ENCODE results near the gene NKX1-1.

DNA sequence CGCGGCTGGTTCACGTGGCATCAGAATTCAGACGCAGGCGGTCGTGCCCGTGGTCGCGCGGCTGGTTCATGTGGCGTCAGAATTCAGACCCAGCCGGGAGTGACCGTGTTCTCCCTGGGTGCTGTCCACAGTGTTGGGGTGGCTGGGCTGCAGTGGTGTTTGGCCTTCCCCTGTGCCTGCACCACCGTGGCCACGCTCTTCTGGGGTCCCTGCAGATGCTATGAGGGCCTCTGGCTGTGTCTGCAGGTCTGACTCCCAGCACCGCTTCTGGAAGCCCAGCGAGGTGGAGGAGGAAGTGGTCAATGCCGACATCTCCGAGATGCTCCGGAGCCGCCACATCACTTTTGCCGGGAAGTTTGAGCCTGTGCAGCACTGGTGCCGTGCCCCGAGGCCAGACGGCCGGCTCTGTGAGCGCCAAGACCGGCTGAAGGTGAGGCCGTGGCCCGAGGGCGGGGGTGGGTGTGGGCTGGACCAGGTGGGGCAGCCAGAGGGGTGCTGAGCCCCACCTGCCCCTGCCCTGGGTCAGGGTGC, 26.4 kb downstream of the NKX1-1 start:
- TF ChIP-seq, protein P1, sequence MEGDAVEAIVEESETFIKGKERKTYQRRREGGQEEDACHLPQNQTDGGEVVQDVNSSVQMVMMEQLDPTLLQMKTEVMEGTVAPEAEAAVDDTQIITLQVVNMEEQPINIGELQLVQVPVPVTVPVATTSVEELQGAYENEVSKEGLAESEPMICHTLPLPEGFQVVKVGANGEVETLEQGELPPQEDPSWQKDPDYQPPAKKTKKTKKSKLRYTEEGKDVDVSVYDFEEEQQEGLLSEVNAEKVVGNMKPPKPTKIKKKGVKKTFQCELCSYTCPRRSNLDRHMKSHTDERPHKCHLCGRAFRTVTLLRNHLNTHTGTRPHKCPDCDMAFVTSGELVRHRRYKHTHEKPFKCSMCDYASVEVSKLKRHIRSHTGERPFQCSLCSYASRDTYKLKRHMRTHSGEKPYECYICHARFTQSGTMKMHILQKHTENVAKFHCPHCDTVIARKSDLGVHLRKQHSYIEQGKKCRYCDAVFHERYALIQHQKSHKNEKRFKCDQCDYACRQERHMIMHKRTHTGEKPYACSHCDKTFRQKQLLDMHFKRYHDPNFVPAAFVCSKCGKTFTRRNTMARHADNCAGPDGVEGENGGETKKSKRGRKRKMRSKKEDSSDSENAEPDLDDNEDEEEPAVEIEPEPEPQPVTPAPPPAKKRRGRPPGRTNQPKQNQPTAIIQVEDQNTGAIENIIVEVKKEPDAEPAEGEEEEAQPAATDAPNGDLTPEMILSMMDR (IDR thresholded peaks at IDR 0.05) = no peak
- no peak for TF ChIP-seq JUNB (IDR thresholded peaks at IDR 0.05)
- no peak for TF ChIP-seq RFX5 (IDR thresholded peaks at IDR 0.05)
